ENCODE data around the gene PRICKLE3. TPM values are rescaled to one million over a fixed set of nuclear protein-coding genes. Genes with fewer than 3 reads are reported as not detected.

The PRICKLE3 gene
- total RNA-seq, 1 experiment from 2014 or later = 22.3 TPM

DNA sequence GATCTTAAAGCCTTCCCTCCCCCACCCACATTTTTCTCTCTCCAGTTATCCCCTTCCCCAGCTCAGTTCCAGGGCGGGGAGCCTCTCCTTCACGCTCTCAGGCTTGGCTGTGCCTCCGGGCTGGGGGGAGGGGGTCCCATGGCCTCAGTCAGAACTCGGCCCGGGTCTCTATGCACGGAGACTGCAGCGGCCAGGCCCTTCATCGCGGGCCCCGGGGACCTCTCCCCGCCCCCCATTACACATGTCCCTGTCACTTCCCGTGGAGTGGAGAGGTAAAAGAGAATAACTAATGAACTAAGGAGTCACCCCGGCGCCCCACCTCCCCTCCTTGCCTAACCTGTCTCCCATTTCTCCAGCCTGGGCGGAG lies 838 bp upstream of the PRICKLE3 start:
- TF ChIP-seq CTCF (IDR thresholded peaks at IDR 0.05; ENCODE audit: unreplicated experiment) = no peak
- no peak for DNase-seq
- Mint-ChIP-seq H3K9me3 (ENCODE audit: low read depth, unreplicated experiment) (no peaks in the 10 kb centered on the region), H3K4me1 (ENCODE audit: low read depth, unreplicated experiment) (peaks cover 40% of the 10 kb centered on the region), H3K36me3 (ENCODE audit: insufficient read depth, unreplicated experiment) (peaks cover 66% of the 10 kb centered on the region), H3K27ac (ENCODE audit: unreplicated experiment) (peak overlapping the region; percentile 29), H3K27me3 (ENCODE audit: unreplicated experiment) (peaks cover 9% of the 10 kb centered on the region), H3K4me3 (ENCODE audit: low read depth, unreplicated experiment) (peak overlapping the region; percentile 86)
- intact Hi-C loops (cut with micrococcal nuclease; ENCODE audit: unreplicated experiment) = no loop called here
- CTCF ChIA-PET = no interaction called here
- no TSS peak for BruUV-seq (replicated peaks)

- peak overlapping the region; percentile 86 for H3K4me3 Mint-ChIP-seq (ENCODE audit: low read depth, unreplicated experiment)
- H3K27me3 Mint-ChIP-seq (ENCODE audit: unreplicated experiment) = no peaks in the 10 kb centered on the region
- CTCF ChIA-PET = interaction anchor here (1.0 to 1.8 kb wide), 2 partner anchors 18 to 29 kb away, joined by 4 to 11 read pairs; no protein-coding TSS in a partner anchor
- no peak for TF ChIP-seq CTCF (IDR thresholded peaks at IDR 0.05; ENCODE audit: unreplicated experiment)
- DNase-seq = peak; percentile 93
- no peaks in the 10 kb centered on the region for H3K9me3 Mint-ChIP-seq (ENCODE audit: low read depth, unreplicated experiment)
- intact Hi-C loops (cut with micrococcal nuclease; ENCODE audit: unreplicated experiment) = no loop called here
- peak overlapping the region; percentile 77 for H3K27ac Mint-ChIP-seq (ENCODE audit: unreplicated experiment)
- peaks cover 55% of the 10 kb centered on the region for H3K36me3 Mint-ChIP-seq (ENCODE audit: insufficient read depth, unreplicated experiment)
- peaks cover 20% of the 10 kb centered on the region for H3K4me1 Mint-ChIP-seq (ENCODE audit: low read depth, unreplicated experiment)
- BruUV-seq (replicated peaks) = no TSS peak
These were observed 1.6 kb downstream of the PRICKLE3 start for GRCh38 chrX:49184294-49185281.

DNA sequence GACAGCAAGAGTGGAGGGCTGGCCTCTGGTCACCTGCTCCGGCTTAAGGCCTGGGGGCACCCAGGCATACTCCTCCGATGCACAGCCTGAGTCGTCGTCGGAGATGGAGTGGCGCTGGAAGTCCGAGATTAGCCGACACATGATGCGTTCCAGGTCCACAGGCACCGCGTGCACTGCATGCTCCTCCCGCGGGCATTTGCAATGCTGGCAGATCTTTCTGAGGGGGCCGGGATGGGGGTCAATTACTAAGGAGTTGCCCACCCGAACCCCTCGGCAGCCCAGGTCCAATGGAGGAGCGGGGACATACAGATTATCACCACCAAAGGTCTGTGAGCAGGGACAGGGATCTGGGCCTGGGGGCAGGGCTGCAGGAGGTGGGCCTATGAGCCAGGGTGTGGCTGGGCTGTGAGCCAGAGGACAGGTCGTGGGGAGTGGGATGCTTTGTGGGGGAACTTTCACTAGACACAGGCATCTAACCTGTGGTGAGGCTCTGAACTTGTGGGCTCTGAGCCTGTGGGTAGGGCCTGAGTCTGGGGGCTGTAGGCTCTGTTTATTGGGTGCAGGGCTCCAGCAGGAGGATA lies 2.4 kb downstream of the PRICKLE3 start:
- peak overlapping the region; percentile 77 for H3K27ac Mint-ChIP-seq (ENCODE audit: unreplicated experiment)
- DNase-seq = no peak
- peak overlapping the region; percentile 86 for H3K4me3 Mint-ChIP-seq (ENCODE audit: low read depth, unreplicated experiment)
- peaks cover 16% of the 10 kb centered on the region for H3K4me1 Mint-ChIP-seq (ENCODE audit: low read depth, unreplicated experiment)
- H3K27me3 Mint-ChIP-seq (ENCODE audit: unreplicated experiment) = no peaks in the 10 kb centered on the region
- no peak for TF ChIP-seq CTCF (IDR thresholded peaks at IDR 0.05; ENCODE audit: unreplicated experiment)
- no peaks in the 10 kb centered on the region for H3K9me3 Mint-ChIP-seq (ENCODE audit: low read depth, unreplicated experiment)
- BruUV-seq (replicated peaks) = no TSS peak
- intact Hi-C loops (cut with micrococcal nuclease; ENCODE audit: unreplicated experiment) = no loop called here
- CTCF ChIA-PET = interaction anchor here (1.0 to 1.8 kb wide), 2 partner anchors 17 to 28 kb away, joined by 4 to 11 read pairs; no protein-coding TSS in a partner anchor
- H3K36me3 Mint-ChIP-seq (ENCODE audit: insufficient read depth, unreplicated experiment) = peaks cover 58% of the 10 kb centered on the region

DNA sequence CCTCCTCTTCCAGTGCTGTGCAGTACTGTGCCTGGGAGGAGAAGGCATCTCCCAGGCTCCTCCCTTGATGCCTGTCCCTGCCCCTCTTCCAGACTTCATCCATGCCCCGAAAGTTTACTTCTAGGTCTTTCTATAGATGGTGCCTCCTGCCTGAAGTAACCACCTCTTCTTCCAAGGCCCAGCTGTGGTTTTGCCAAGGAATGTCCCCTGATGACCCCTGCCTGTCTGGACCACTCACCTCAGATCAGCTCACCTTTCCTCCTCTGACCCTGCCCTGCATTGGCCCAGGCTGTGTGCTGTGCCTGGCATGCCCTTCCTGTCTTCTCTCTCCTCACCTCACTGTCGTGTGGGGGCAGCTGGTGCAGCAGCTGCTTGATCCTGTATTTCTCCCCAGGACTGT lies 6.8 kb downstream of the PRICKLE3 start:
- H3K27me3 Mint-ChIP-seq (ENCODE audit: unreplicated experiment) = no peaks in the 10 kb centered on the region
- CTCF ChIA-PET = no interaction called here
- H3K27ac Mint-ChIP-seq (ENCODE audit: unreplicated experiment) = no peak overlapping the region
- intact Hi-C loops (cut with micrococcal nuclease; ENCODE audit: unreplicated experiment) = no loop called here
- H3K9me3 Mint-ChIP-seq (ENCODE audit: low read depth, unreplicated experiment) = no peaks in the 10 kb centered on the region
- no peak for DNase-seq
- no peak for TF ChIP-seq CTCF (IDR thresholded peaks at IDR 0.05; ENCODE audit: unreplicated experiment)
- H3K4me1 Mint-ChIP-seq (ENCODE audit: low read depth, unreplicated experiment) = peaks cover 37% of the 10 kb centered on the region
- no peak overlapping the region for H3K4me3 Mint-ChIP-seq (ENCODE audit: low read depth, unreplicated experiment)
- BruUV-seq (replicated peaks) = no TSS peak
- peaks cover 64% of the 10 kb centered on the region for H3K36me3 Mint-ChIP-seq (ENCODE audit: insufficient read depth, unreplicated experiment)
